Heart left ventricle (tissue), 16 donors: ENCODE data around the gene CNOT11. TPM values are rescaled to one million over a fixed set of nuclear protein-coding genes. Genes with fewer than 3 reads are reported as not detected.

Experiments used
- ATAC-seq, 4 donors: fragments of 200-7000 bp; cut with Tn5 transposase; one replicate each; pipeline ENCODE4 v1.9.1; 2020 to 2022; ENCODE audit warnings: moderate library complexity in 4 of 4, mild to moderate bottlenecking in 3 of 4, moderate number of reproducible peaks in 1 of 4
- DNase-seq, 5 donors: peaks; one replicate each; pipeline ENCODE4 v3.0.0-alpha.2; 2020
- H3K27ac ChIP-seq, 12 donors: fragments of 200-600 bp; sonication (generic) in 4 of 12; one replicate each; pipeline versions ENCODE4 v1.5.0 to v1.8.0; 2016 to 2022; ENCODE audit warnings: mild to moderate bottlenecking in 2 of 12
- H3K27me3 ChIP-seq, 9 donors: fragments of 200-600 bp; sonication (generic) in 2 of 9; one replicate each; pipeline versions ENCODE4 v1.5.1 to v1.8.0; 2016 to 2022; ENCODE audit warnings: mild to moderate bottlenecking in 3 of 9
- H3K36me3 ChIP-seq, 9 donors: fragments of 200-600 bp; sonication (generic) in 2 of 9; one replicate each; pipeline versions ENCODE4 v1.5.0 to v1.8.0; 2018 to 2022; ENCODE audit warnings: mild to moderate bottlenecking in 2 of 9
- H3K4me1 ChIP-seq, 12 donors: fragments of 200-600 bp; sonication (generic) in 4 of 12; one replicate each; pipeline versions ENCODE4 v1.5.0 to v1.8.0; 2016 to 2022; ENCODE audit warnings: mild to moderate bottlenecking in 3 of 12
- H3K4me3 ChIP-seq, 12 donors: fragments of 200-600 bp; sonication (generic) in 4 of 12; one replicate each; pipeline versions ENCODE4 v1.5.0 to v1.8.0; 2017 to 2022; ENCODE audit warnings: mild to moderate bottlenecking in 9 of 12, moderate library complexity in 4 of 12
- H3K9me3 ChIP-seq, 12 donors: fragments of 200-600 bp; sonication (generic) in 4 of 12; one replicate each; pipeline versions ENCODE4 v1.5.0 to v1.8.0; 2016 to 2022; ENCODE audit warnings: mild to moderate bottlenecking in 1 of 12
- POLR2A ChIP-seq, 2 donors: fragments of 450-650 bp; IDR thresholded peaks; one replicate each; pipeline ENCODE4 v1.6.1; 2017; ENCODE audit warnings: antibody characterized with exemption in 2 of 2, mild to moderate bottlenecking in 2 of 2, moderate library complexity in 2 of 2
- WGBS, 4 donors: extraction: QIAGEN DNeasy Blood & Tissue Kit in 2 of 4; methylation state at CpG; one replicate each; pipeline versions ENCODE4 v1.1.5 to v1.1.7; 2013 to 2018; 5-methylcytosine and 5-hydroxymethylcytosine counted together
- intact Hi-C, 10 donors: fragments of 100-400 bp; cut with DNase I; formaldehyde crosslinking; loops; one replicate each; pipeline versions ENCODE4 v1.11.1 to v1.14.2; 2022
- long read RNA-seq, 3 donors: library from polyadenylated mRNA; unstranded; transcript quantifications; one replicate each; pipeline ENCODE4 v2.0.0, GENCODE V29; 2020 to 2021
- polyA plus RNA-seq, 2 donors: library from polyadenylated mRNA; stranded (reverse); fragments of 200-250 nt; gene quantifications; one replicate each; pipeline ENCODE4 v1.2.3, GENCODE V29; 2013
- total RNA-seq, 9 donors: library from RNA; depleted of rRNA in 2 of 9; stranded (reverse); fragments of >200 nt in 2 of 9; fragmentation: NEBNext Ultra II Directional in 3 of 9; extraction: Animal tissue kit (Norgen Biotek cat#: 25700) in 3 of 9; gene quantifications; one replicate each; pipeline versions ENCODE4 v1.1.0 to v1.2.4, GENCODE V29; 2016 to 2023
- TF ChIP-seq, protein P1 (sequence below), 12 donors: fragments of 200-600 bp; sonication (generic) in 4 of 12; IDR thresholded peaks; one replicate each; pipeline versions ENCODE4 v1.5.0 to v1.8.0; 2018 to 2022; ENCODE audit warnings: antibody characterized with exemption in 12 of 12, mild to moderate bottlenecking in 5 of 12
- donor health status: ischemic (EF 13 %, LVEDD 7.1; RV severe dilation, severe dysfunction).
- donor health status: healthy with polysubstance abuse.
- donor health status: DM: no; HTN: yes; CAD: no.
- donor health status: DM: no; HTN: no; CAD: no.
- donor health status: ischemic (EF 25% LVEDD 6.9; RV normal size, moderate dysfunction).
- donor health status: ischemic (EF 25% LVEDD 5.7; RV mildly dilated, moderate dysfunction).
- donor health status: healthy.
- donor health status: DM: yes; HTN: yes; CAD: no.
- donor health status: ischemic (EF 35%, LVEDD 5.7; RV mildly dilated, moderate dysfunction).
- donor health status: nonischemic (EF 11% LVEDD 7.7; RV severe dilation, severe dysfunction).
- donor health status: DM: yes; HTN: yes; CAD: no.
- donor health status: PGD.
- donor health status: ischemic (EF 29% LVEDD 5.4; RV normal size, mild dysfunction).
- donor health status: nonischemic (EF 23%, LVEDD 6.1; RV moderate dilation, normal function).

Gene CNOT11
- total RNA-seq, result 10 to 100 TPM; 31.4 to 62.5 (median 44.1) TPM
- 10 to 100 TPM; 14.0 to 28.9 TPM for polyA plus RNA-seq
- long read RNA-seq, donor 1, transcript CNOT11-201 (7 exons, 2,599 nt), result major isoform, 65 of 84 reads
- long read RNA-seq, donor 1, partial matches to known transcripts, result 12 of 84 reads
- long read RNA-seq, donor 1, other reads (novel, unspliced or antisense), result 7 of 84 reads
- long read RNA-seq, donor 2, transcript CNOT11-201 (7 exons, 2,599 nt), result major isoform, 11 of 22 reads
- long read RNA-seq, donor 2, partial matches to known transcripts, result 8 of 22 reads
- long read RNA-seq, donor 2, other reads (novel, unspliced or antisense), result 3 of 22 reads
- long read RNA-seq, donor 3, transcript CNOT11-201 (7 exons, 2,599 nt), result major isoform, 61 of 78 reads
- long read RNA-seq, donor 3, partial matches to known transcripts, result 7 of 78 reads
- long read RNA-seq, donor 3, other reads (novel, unspliced or antisense), result 9 of 78 reads

DNA sequence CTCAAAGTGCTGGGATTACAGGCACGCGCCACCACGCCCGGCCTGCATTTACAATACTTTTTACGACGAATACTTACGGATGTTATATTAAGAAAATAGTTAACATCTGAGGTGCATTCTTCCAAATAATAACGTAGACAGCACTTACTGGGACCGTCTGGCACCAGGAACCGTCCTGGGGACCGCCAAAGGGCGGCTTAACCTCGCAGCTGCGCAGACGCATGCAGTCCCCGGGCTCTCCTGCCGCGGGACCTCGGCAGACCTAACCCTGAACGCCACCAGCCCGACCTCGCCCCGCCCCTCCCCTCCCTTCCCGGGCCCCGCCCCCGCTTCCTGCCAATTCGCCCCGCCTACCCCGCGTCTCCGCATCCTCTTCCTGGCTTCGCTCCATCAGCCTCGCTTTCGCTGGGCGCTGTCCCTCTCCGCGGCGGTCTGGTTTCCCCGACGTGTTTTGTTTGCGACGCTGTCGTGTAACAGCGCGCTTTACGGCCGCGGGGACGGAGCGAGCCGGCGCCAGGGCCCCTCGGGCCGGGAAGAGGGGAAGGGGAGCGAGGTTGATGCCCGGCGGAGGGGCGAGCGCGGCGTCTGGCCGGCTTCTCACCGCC, at the start of gene CNOT11:
CNOT11 (plus strand) TSS at position 479 of the 605 bp plus-strand sequence; CDS start at position 558, 79 bp downstream.
- TF ChIP-seq POLR2A (IDR thresholded peaks at IDR 0.05), result peak in 1 of 2 donors; percentile 73
- TF ChIP-seq, protein P1, sequence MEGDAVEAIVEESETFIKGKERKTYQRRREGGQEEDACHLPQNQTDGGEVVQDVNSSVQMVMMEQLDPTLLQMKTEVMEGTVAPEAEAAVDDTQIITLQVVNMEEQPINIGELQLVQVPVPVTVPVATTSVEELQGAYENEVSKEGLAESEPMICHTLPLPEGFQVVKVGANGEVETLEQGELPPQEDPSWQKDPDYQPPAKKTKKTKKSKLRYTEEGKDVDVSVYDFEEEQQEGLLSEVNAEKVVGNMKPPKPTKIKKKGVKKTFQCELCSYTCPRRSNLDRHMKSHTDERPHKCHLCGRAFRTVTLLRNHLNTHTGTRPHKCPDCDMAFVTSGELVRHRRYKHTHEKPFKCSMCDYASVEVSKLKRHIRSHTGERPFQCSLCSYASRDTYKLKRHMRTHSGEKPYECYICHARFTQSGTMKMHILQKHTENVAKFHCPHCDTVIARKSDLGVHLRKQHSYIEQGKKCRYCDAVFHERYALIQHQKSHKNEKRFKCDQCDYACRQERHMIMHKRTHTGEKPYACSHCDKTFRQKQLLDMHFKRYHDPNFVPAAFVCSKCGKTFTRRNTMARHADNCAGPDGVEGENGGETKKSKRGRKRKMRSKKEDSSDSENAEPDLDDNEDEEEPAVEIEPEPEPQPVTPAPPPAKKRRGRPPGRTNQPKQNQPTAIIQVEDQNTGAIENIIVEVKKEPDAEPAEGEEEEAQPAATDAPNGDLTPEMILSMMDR (IDR thresholded peaks at IDR 0.05), result peak in 3 of 12 donors; percentile 2 to 7 (median 3)
- Histone ChIP-seq H3K27ac (peak within 1 kb of the TSS; percentile 82 to 98 (median 95)), H3K4me1 (peaks cover 0 to 41% (median 28%) of the 10 kb centered on the region in 12 donors), H3K4me3 (peak within 1 kb of the TSS; percentile 87 to 100 (median 96)), H3K9me3 (no peaks in the 10 kb centered on the region), H3K27me3 (no peaks in the 10 kb centered on the region), H3K36me3 (peaks cover 0 to 4% (median 0%) of the 10 kb centered on the region in 9 donors)
- intact Hi-C loops, result loop anchor here in 1 of 10 donors (5.0 kb wide), 1 partner anchor 100 kb away; the partner anchor contains the start of gene TBC1D8
- ATAC-seq (peak; percentile 95 to 97 (median 96)), DNase-seq (peak; percentile 99 to 100 (median 100))
- 0 to 1% (median 1%) methylated on average over 28 to 63 of the region's 63 CpGs for WGBS, 4 donors

DNA sequence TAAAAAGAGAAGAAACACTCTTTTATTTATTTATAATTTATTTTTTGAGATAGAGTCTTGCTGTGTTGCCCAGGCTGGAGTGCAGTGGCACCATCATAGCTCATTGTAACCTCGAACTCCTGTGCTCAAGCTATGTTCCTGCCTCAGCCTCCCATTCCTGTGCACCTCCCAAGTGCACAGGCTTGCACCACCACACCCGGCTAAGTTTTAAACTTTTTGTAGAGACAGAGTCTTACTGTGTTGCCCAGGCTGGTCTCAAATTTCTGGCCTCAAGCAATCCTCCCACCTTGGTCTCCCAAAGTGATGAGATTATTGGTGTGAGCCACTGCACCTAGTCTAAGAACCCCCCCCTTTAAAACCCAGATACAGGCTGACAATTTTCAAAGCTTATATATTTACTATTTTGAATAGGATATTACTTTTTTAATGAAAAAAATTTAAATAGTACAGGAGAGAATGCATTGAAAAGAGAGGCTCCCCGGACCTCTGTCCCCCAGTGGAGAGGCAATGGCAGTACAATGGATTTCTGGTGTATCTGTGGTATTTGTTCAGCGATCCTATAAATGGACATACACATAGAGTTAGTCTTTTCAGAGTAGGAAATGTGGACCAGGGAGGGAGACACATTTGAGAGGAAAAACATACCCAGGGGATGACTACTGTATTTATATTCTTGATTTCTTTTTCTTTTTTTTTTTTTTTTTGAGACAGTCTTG, 48.1 kb upstream of the CNOT11 start:
- no peak for ATAC-seq
- Histone ChIP-seq H3K9me3 (peaks cover 0 to 6% (median 0%) of the 10 kb centered on the region in 12 donors), H3K4me1 (peaks cover 0 to 23% (median 0%) of the 10 kb centered on the region in 12 donors), H3K27me3 (no peaks in the 10 kb centered on the region), H3K27ac (no peak overlapping the region), H3K4me3 (no peak overlapping the region), H3K36me3 (no peaks in the 10 kb centered on the region)
- no peak for TF ChIP-seq POLR2A (IDR thresholded peaks at IDR 0.05)
- TF ChIP-seq, protein P1 (IDR thresholded peaks at IDR 0.05), result peak in 2 of 12 donors; percentile 12
- intact Hi-C loops, result loop anchor here in 9 of 10 donors (1.0 to 10.0 kb wide), 9 partner anchors 47 to 600 kb away; partner anchors contain the start of gene TBC1D8 (in 2 of the 9)
- DNase-seq, result no peak
- 90 to 95% (median 93%) methylated on average over 4 of the region's 4 CpGs for WGBS, 4 donors

DNA sequence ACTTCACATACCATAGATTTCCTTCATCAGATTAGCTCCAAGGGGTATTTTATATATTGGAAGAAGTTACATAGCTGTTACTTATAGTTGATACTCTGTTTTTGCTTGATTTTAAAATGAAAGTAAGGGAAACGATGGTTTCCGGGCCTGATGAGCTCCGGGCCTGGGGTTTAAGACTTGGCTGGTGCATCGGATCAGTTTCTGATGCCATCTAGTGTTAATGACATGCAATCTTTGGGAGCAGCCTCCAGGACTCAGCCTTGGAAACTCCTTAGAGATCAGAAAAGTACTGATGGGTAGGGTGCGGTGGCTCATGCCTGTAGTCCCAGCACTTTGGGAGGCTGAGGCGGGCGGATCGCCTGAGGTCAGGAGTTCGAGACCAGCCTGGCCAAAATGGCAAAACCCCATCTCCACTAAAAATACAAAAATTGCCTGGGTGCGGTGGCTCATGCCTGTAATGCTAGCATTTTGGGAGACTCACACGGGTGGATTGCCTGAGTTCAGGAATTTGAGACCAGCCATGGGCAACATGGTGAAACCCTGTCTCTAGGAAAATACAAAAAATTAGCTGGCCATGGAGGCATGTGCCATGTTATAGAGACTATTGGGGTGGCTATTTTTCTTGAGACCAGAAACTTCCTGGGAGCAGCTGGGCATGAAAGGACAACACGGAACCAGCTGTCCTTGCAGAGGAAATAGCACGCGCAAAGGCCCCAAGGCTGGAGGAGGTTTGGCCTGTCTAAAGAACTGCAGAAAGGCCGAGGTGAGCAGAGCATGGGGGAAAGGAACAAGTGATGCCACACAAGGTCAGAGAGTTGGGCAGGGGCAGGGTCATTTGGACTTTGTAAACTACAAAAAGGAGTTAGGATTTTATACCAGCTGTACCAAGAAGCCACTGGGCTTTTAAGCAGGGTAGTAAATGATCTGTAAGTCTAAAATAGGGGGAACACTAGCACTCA, 46.9 kb upstream of the CNOT11 start:
- Histone ChIP-seq H3K4me1 (peaks cover 0 to 12% (median 0%) of the 10 kb centered on the region in 12 donors), H3K27ac (no peak overlapping the region), H3K36me3 (no peaks in the 10 kb centered on the region), H3K4me3 (peak overlapping the region in 8 of 12 donors; percentile 14 to 40 (median 32)), H3K27me3 (no peaks in the 10 kb centered on the region), H3K9me3 (peaks cover 0 to 15% (median 2%) of the 10 kb centered on the region in 12 donors)
- intact Hi-C loops, result loop anchor here in 9 of 10 donors (1.0 to 10.0 kb wide), 7 partner anchors 53 to 601 kb away; partner anchors contain the start of gene TBC1D8 (in 2 of the 9)
- TF ChIP-seq POLR2A (IDR thresholded peaks at IDR 0.05), result no peak
- TF ChIP-seq, protein P1 (IDR thresholded peaks at IDR 0.05), result peak; percentile 25 to 72 (median 52)
- DNase-seq (peak in 4 of 5 donors; percentile 38 to 53 (median 44)), ATAC-seq (peak; percentile 59 to 93 (median 90))
- WGBS, 4 donors, result 50 to 57% (median 54%) methylated on average over 15 of the region's 15 CpGs
